Measurements from ENCODE around the gene ZCCHC3.

Gene ZCCHC3

DNA sequence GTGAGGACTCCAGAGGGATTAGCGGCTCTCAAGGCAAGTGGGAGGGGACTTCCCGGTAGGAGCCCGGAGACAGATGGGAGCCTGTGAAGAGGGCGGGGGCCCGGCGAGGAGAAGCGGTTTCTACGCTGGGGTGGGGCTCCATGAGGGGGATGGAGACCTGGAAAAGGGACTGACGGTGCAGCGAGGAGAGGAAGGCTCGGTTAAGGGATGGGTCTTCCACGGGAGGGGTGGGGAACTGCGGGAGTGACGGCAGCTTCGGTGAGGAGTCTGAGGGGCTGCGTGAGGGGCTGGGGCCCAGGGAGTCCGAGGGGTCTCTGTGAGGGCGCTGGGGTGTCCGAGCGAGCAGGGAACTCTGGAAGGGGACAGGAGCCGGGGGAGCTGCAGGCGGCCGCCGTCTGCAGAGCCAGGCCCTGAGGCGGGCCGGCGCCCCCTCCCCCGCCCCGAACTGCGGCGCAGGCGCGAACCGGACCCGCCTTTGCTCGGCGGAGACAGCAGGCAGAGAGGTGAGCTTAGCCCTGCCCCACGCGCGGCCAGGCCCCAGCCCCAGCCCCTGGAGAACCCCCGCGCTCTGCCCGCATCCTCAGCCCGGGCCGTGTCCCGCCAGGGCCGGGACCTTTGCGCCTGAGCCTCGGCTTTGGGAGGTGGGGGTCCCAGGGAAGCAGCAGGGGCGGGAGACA, 49.4 kb downstream of the ZCCHC3 start, which contains the start of gene NRSN2:
Gene NRSN2, plus strand, starts transcription at position 472 of the 677 bp plus-strand sequence. CDS start 2,533 bp downstream, outside the sequence.
- no peak for DNase-seq (ENCODE audit: low read depth)

- no peak for DNase-seq (ENCODE audit: low read depth)
Measured at GRCh38 chr20:347317-347639, 49.9 kb downstream of the ZCCHC3 start.

DNA sequence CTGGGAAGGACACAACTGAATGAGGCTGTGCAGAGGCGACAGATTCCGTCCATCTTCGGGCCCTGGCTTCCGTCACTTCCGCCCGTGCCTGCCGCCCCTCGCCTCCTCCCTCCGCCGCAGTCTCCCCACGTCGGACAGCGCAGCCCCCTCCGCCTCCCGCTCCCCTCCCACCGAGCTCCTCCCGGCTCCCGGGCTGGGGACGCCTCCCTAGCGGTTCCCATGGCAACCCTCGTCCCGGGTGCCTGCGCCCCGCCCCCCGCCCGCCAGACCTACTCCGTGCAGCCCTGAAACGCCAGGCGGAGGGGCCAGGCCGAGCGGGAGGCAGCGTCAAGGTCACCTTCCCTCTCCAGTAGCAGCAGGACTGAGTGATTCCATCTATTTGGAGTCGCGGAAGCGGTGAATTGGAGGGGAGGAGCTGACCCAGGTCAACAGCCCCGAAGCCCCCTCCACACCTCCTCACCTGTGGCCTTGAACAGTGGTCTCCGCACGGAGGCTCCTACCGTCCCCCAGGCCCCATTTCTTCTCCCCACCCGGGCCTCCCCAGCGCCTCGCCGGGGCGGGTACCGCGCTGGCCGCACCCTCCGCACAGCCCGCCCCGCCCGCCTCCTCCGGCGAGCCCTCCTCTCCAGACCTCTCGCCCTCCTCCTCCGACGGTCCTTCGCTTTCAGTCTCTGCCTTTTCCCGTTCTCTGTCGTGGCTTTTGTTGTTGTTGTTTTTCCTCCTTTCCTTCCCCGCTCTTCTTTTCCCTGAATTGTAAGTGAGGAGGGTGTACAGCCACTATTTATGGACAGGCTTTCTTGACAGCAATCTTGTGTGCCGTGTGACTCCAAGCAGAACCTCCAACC, 50.5 kb downstream of the ZCCHC3 start:
- DNase-seq (ENCODE audit: low read depth), result no peak

DNA sequence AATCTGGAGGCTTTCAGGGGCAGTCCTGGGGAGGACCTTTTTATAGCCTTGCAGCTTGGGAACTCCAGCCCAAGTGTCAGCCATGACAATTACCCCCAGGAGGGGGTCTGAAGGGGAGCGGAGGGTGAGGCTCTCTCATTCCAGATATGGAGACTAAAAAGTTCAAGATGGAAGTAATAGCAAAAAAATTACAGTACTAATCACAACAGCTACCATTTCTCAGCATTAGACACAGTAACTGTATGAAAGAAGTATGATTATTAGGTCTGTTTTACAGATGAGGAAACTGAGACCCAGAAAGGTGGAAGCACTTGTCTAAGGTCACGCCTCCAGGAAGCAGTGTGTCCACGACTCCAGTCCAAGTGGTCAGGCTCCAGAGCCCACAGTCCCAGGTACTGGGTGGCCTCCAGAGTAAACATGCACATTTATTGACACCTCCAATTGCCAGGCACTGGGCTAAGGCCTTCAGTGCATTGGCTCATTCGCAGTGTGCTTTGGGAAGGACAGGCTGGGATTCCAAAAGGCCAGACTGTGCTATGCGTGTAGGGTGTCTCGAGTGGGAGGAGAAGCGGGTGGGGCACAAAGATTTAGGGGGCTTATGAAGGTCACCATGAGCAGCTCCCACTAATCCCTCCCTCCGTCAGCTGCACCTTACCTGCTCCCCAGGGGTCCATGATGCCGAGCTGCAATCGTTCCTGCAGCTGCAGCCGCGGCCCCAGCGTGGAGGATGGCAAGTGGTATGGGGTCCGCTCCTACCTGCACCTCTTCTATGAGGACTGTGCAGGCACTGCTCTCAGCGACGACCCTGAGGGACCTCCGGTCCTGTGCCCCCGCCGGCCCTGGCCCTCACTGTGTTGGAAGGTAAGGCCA, 51.8 kb downstream of the ZCCHC3 start:
- no peak for DNase-seq (ENCODE audit: low read depth)
